Measurements from ENCODE around the gene C12orf75. TPM values are rescaled to one million over a fixed set of nuclear protein-coding genes. Genes with fewer than 3 reads are reported as not detected.

Gene C12orf75
- total and polyA plus RNA-seq, 10 of the 15 experiments (the other 5 are each of a cell fraction or from before 2014, with no cell fraction given): 40.7 to 411 (median 159) TPM

DNA sequence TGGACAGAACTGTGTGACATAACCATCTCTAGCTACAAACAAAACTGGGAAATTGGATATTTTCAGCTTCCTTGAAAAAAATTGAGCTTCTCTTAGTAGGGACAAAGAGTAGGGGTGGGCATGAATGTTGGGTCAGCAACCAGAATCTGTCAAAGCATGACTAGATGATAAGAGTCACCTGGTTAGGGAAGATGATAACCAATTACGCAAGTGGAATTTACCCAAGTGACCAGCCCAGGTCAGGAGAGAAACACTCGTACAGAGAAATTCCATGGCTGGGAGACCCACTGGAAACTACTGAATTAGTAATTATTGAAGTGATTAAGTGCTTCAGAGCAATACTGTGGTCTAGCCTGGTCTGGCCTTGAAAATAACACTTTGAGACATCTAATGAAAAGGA, 36.3 kb upstream of the C12orf75 start:
- no peaks in the 10 kb centered on the region for H3K79me2 ChIP-seq (ENCODE audit: control insufficient read depth, insufficient read depth, low read length)
- intact Hi-C loops (cut with micrococcal nuclease; ENCODE audit: unreplicated experiment): no loop called here
- no peaks in the 10 kb centered on the region for H3K27me3 ChIP-seq (replicated peaks in 1 of 2; ENCODE audit: control insufficient read depth in 2 of 2, insufficient read depth in 2 of 2, low read length in 1 of 2)
- no peaks in the 10 kb centered on the region for H3K4me1 ChIP-seq (ENCODE audit: control insufficient read depth, insufficient read depth, low read length)
- WGBS (ENCODE audit: insufficient coverage, insufficient replicate concordance, low lambda C conversion rate, missing lambda C conversion rate): 59% methylated on average over 2 of the region's 2 CpGs
- RAD21 ChIA-PET (ENCODE audit: unreplicated experiment): interaction anchor here (0.9 kb wide), 1 partner anchor 26 kb away, joined by 4 read pairs; no protein-coding TSS in a partner anchor
- H3K4me2 ChIP-seq (ENCODE audit: control insufficient read depth, insufficient read depth): no peak overlapping the region
- BruUV-seq (replicated peaks): no TSS peak
- H3K4me3 ChIP-seq: no peak overlapping the region
- ATAC-seq (no peak), FAIRE-seq (no peak), DNase-seq (ENCODE audit: low read depth, low spot score) (no peak)
- no peaks in the 10 kb centered on the region for H3K36me3 ChIP-seq (ENCODE audit: control insufficient read depth in 2 of 2, insufficient read depth in 2 of 2, low read length in 1 of 2)
- SMC1A ChIA-PET (ENCODE audit: uncharacterized antibody, unreplicated experiment): interaction anchor here (0.5 to 1.3 kb wide), 6 partner anchors 11 to 1243 kb away, joined by 3 to 5 read pairs (median 4); no protein-coding TSS in a partner anchor
- H4K20me1 ChIP-seq (ENCODE audit: control insufficient read depth, insufficient read depth): no peaks in the 10 kb centered on the region
- H3K27ac ChIP-seq (ENCODE audit: control insufficient read depth, insufficient read depth): no peak overlapping the region
- CTCF ChIA-PET: interaction anchor here (0.6 to 1.7 kb wide), 5 partner anchors 12 to 978 kb away, joined by 3 to 4 read pairs (median 3); no protein-coding TSS in a partner anchor
- H3K9me3 ChIP-seq (replicated peaks; ENCODE audit: control insufficient read depth, insufficient read depth, low read length): peaks cover 1% of the 10 kb centered on the region; the same call in 1 of the 3 replicates
- no peak for TF ChIP-seq NR2F1 (conservative IDR thresholded peaks at IDR 0.05)
- no peak for TF ChIP-seq NBN (IDR thresholded peaks at IDR 0.05)
- no peak for TF ChIP-seq HCFC1 (IDR thresholded peaks at IDR 0.05; ENCODE audit: low read length)
- TF ChIP-seq CEBPB (IDR thresholded peaks at IDR 0.05; ENCODE audit: borderline replicate concordance in 1 of 2, low read depth in 2 of 2, low read length in 2 of 2): no peak
- TF ChIP-seq MXI1 (IDR thresholded peaks at IDR 0.05; ENCODE audit: low read depth, low read length): no peak
- no peak for TF ChIP-seq PML (IDR thresholded peaks at IDR 0.05; ENCODE audit: low read length)
- no peak for TF ChIP-seq MEF2B (IDR thresholded peaks at IDR 0.05; ENCODE audit: partially characterized antibody, poor library complexity, severe bottlenecking)
- no peak for TF ChIP-seq NFXL1 (IDR thresholded peaks at IDR 0.05; ENCODE audit: borderline replicate concordance)
- TF ChIP-seq ZNF24 (IDR thresholded peaks at IDR 0.05): no peak
- TF ChIP-seq NR2C2 (IDR thresholded peaks at IDR 0.05; ENCODE audit: borderline replicate concordance, control insufficient read depth, insufficient read length, low read depth): no peak
- no peak for TF ChIP-seq BMI1 (IDR thresholded peaks at IDR 0.05; ENCODE audit: borderline replicate concordance)
- no peak for TF ChIP-seq RAD51 (IDR thresholded peaks at IDR 0.05)
- TF ChIP-seq GATAD2B (conservative IDR thresholded peaks at IDR 0.05; ENCODE audit: low read depth): no peak
- TF ChIP-seq RELA (IDR thresholded peaks at IDR 0.05; ENCODE audit: borderline replicate concordance, partially characterized antibody): no peak
- TF ChIP-seq CBFB (IDR thresholded peaks at IDR 0.05; ENCODE audit: low read depth): no peak
- POLR2A ChIA-PET: no interaction called here
- H2AFZ ChIP-seq (ENCODE audit: control insufficient read depth, low read depth, low read length): no peak overlapping the region
- in situ Hi-C loops (cut with MboI): no loop called here
- H3K9ac ChIP-seq (ENCODE audit: control insufficient read depth, insufficient read depth, low read length): no peak overlapping the region
